ENCODE data around the gene PDE4DIP.
"Not testable (repeated sequence)": the region's sequence is repeated elsewhere in the genome, so short reads cannot be mapped to it uniquely, and the experiment has no call there.

Gene PDE4DIP

GRCh38 chr1:148844220-148844619, at the start of gene PDE4DIP:
Gene PDE4DIP, plus strand, starts transcription at chr1:148844428. Its CDS starts 347 bp downstream, at chr1:148844775.
- H3K27ac Mint-ChIP-seq; H3K4me1 Mint-ChIP-seq (ENCODE audit: low read depth); H3K36me3 Mint-ChIP-seq (ENCODE audit: low read depth); H3K27me3 Mint-ChIP-seq; H3K9me3 Mint-ChIP-seq: not testable (repeated sequence)
- H3K4me3 Mint-ChIP-seq: peak within 1 kb of the TSS; percentile 68

- H3K36me3 Mint-ChIP-seq (ENCODE audit: low read depth); H3K9me3 Mint-ChIP-seq; H3K4me1 Mint-ChIP-seq (ENCODE audit: low read depth); H3K4me3 Mint-ChIP-seq; H3K27me3 Mint-ChIP-seq; H3K27ac Mint-ChIP-seq: not testable (repeated sequence)
These were observed 35.8 kb upstream of the PDE4DIP start for GRCh38 chr1:148808268-148808928.

- not testable (repeated sequence) for H3K27me3 Mint-ChIP-seq; H3K36me3 Mint-ChIP-seq (ENCODE audit: low read depth); H3K27ac Mint-ChIP-seq; H3K4me3 Mint-ChIP-seq; H3K4me1 Mint-ChIP-seq (ENCODE audit: low read depth); H3K9me3 Mint-ChIP-seq
These were observed 35.3 kb upstream of the PDE4DIP start for GRCh38 chr1:148808929-148809283.

GRCh38 chr1:148822180-148822579, 22.0 kb upstream of the PDE4DIP start:
- H3K36me3 Mint-ChIP-seq (ENCODE audit: low read depth); H3K27ac Mint-ChIP-seq; H3K27me3 Mint-ChIP-seq; H3K9me3 Mint-ChIP-seq; H3K4me3 Mint-ChIP-seq; H3K4me1 Mint-ChIP-seq (ENCODE audit: low read depth): not testable (repeated sequence)

- not testable (repeated sequence) for H3K27ac Mint-ChIP-seq; H3K36me3 Mint-ChIP-seq (ENCODE audit: low read depth); H3K27me3 Mint-ChIP-seq; H3K4me1 Mint-ChIP-seq (ENCODE audit: low read depth); H3K4me3 Mint-ChIP-seq; H3K9me3 Mint-ChIP-seq
These were observed 20.4 kb upstream of the PDE4DIP start for GRCh38 chr1:148823822-148824221.

GRCh38 chr1:148825029-148825428, 19.2 kb upstream of the PDE4DIP start:
- not testable (repeated sequence) for H3K27ac Mint-ChIP-seq; H3K27me3 Mint-ChIP-seq; H3K9me3 Mint-ChIP-seq; H3K36me3 Mint-ChIP-seq (ENCODE audit: low read depth); H3K4me3 Mint-ChIP-seq; H3K4me1 Mint-ChIP-seq (ENCODE audit: low read depth)

- H3K27ac Mint-ChIP-seq; H3K9me3 Mint-ChIP-seq; H3K4me1 Mint-ChIP-seq (ENCODE audit: low read depth); H3K36me3 Mint-ChIP-seq (ENCODE audit: low read depth); H3K27me3 Mint-ChIP-seq; H3K4me3 Mint-ChIP-seq: not testable (repeated sequence)
These were observed 15.7 kb upstream of the PDE4DIP start for GRCh38 chr1:148828531-148828930.

GRCh38 chr1:148828962-148829361, 15.3 kb upstream of the PDE4DIP start:
- not testable (repeated sequence) for H3K36me3 Mint-ChIP-seq (ENCODE audit: low read depth); H3K4me3 Mint-ChIP-seq; H3K4me1 Mint-ChIP-seq (ENCODE audit: low read depth); H3K27ac Mint-ChIP-seq; H3K27me3 Mint-ChIP-seq; H3K9me3 Mint-ChIP-seq

GRCh38 chr1:148829365-148829764, 14.9 kb upstream of the PDE4DIP start:
- not testable (repeated sequence) for H3K36me3 Mint-ChIP-seq (ENCODE audit: low read depth); H3K27ac Mint-ChIP-seq; H3K4me3 Mint-ChIP-seq; H3K9me3 Mint-ChIP-seq; H3K27me3 Mint-ChIP-seq; H3K4me1 Mint-ChIP-seq (ENCODE audit: low read depth)

GRCh38 chr1:148841262-148841661, 3.0 kb upstream of the PDE4DIP start:
- H3K36me3 Mint-ChIP-seq (ENCODE audit: low read depth); H3K9me3 Mint-ChIP-seq; H3K4me1 Mint-ChIP-seq (ENCODE audit: low read depth); H3K4me3 Mint-ChIP-seq; H3K27ac Mint-ChIP-seq; H3K27me3 Mint-ChIP-seq: not testable (repeated sequence)

GRCh38 chr1:148844651-148845050, 423 bp downstream of the PDE4DIP start:
- H3K4me3 Mint-ChIP-seq; H3K27me3 Mint-ChIP-seq; H3K9me3 Mint-ChIP-seq; H3K36me3 Mint-ChIP-seq (ENCODE audit: low read depth); H3K27ac Mint-ChIP-seq; H3K4me1 Mint-ChIP-seq (ENCODE audit: low read depth): not testable (repeated sequence)

GRCh38 chr1:148845068-148845467, 840 bp downstream of the PDE4DIP start:
- H3K4me1 Mint-ChIP-seq (ENCODE audit: low read depth); H3K4me3 Mint-ChIP-seq; H3K36me3 Mint-ChIP-seq (ENCODE audit: low read depth); H3K9me3 Mint-ChIP-seq; H3K27ac Mint-ChIP-seq; H3K27me3 Mint-ChIP-seq: not testable (repeated sequence)

GRCh38 chr1:148850347-148850746, 6.1 kb downstream of the PDE4DIP start:
- not testable (repeated sequence) for H3K27me3 Mint-ChIP-seq; H3K36me3 Mint-ChIP-seq (ENCODE audit: low read depth); H3K4me1 Mint-ChIP-seq (ENCODE audit: low read depth); H3K9me3 Mint-ChIP-seq; H3K27ac Mint-ChIP-seq; H3K4me3 Mint-ChIP-seq

GRCh38 chr1:148850840-148851239, 6.6 kb downstream of the PDE4DIP start:
- not testable (repeated sequence) for H3K4me3 Mint-ChIP-seq; H3K27me3 Mint-ChIP-seq; H3K9me3 Mint-ChIP-seq; H3K27ac Mint-ChIP-seq; H3K4me1 Mint-ChIP-seq (ENCODE audit: low read depth); H3K36me3 Mint-ChIP-seq (ENCODE audit: low read depth)

- not testable (repeated sequence) for H3K4me1 Mint-ChIP-seq (ENCODE audit: low read depth); H3K27me3 Mint-ChIP-seq; H3K36me3 Mint-ChIP-seq (ENCODE audit: low read depth); H3K4me3 Mint-ChIP-seq; H3K27ac Mint-ChIP-seq; H3K9me3 Mint-ChIP-seq
These were observed 7.5 kb downstream of the PDE4DIP start for GRCh38 chr1:148851684-148852083.

GRCh38 chr1:148853363-148853762, 9.1 kb downstream of the PDE4DIP start:
- H3K36me3 Mint-ChIP-seq (ENCODE audit: low read depth); H3K4me3 Mint-ChIP-seq: not testable (repeated sequence)

GRCh38 chr1:148854063-148854462, 9.8 kb downstream of the PDE4DIP start:
- not testable (repeated sequence) for H3K27ac Mint-ChIP-seq; H3K27me3 Mint-ChIP-seq; H3K4me1 Mint-ChIP-seq (ENCODE audit: low read depth); H3K36me3 Mint-ChIP-seq (ENCODE audit: low read depth); H3K9me3 Mint-ChIP-seq; H3K4me3 Mint-ChIP-seq

More at GRCh38 chr1:148853363-148853762, 9.1 kb downstream of the PDE4DIP start:
- H3K9me3 Mint-ChIP-seq; H3K27ac Mint-ChIP-seq; H3K4me1 Mint-ChIP-seq (ENCODE audit: low read depth); H3K27me3 Mint-ChIP-seq: not testable (repeated sequence)
